Skin of body (tissue), 2 donors: ENCODE measurements around the gene TLE4. TPM values are rescaled to one million over a fixed set of nuclear protein-coding genes. Genes with fewer than 3 reads are reported as not detected.

Source experiments
- DNase-seq: peaks from one replicate; lab custom pipeline; 2025; lab: John Stamatoyannopoulos, UW
- total RNA-seq: library from RNA; depleted of rRNA; stranded (reverse); fragments of >200 nt; gene quantifications from one replicate; pipeline ENCODE4 v1.2.3, GENCODE V29; 2014

Gene TLE4
- total RNA-seq, 1 donor from 2014 or later: 21.0 TPM

DNA sequence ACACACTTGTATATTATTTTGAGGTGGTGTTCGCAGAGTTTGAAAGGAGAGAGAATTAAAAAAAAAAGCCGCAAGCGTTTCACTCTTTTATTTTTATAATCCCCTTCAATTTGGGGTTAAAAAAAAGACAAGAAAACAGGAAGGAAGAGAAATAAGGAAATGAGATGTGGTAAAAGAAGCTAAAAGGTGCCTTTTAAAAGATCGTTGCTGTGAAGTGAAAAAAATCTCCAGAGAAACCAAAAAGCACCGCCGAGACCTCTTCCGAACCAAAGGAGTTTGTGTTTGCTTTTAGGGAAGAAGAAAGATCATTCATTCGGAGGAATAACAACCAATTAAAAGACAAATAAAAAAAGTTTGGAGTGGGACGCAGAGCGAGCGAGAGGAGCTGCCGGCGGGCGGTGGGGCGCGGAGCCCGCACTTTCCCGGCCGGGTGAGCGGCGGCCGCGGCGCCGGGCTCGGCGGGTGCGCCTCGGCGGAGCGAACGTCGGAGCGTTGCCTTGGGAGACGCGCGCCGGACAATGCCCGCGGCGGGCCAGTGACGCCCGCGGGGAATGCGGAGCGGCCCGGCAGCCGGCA is 355 bp downstream of the TLE4 start:
- no peak for DNase-seq

DNA sequence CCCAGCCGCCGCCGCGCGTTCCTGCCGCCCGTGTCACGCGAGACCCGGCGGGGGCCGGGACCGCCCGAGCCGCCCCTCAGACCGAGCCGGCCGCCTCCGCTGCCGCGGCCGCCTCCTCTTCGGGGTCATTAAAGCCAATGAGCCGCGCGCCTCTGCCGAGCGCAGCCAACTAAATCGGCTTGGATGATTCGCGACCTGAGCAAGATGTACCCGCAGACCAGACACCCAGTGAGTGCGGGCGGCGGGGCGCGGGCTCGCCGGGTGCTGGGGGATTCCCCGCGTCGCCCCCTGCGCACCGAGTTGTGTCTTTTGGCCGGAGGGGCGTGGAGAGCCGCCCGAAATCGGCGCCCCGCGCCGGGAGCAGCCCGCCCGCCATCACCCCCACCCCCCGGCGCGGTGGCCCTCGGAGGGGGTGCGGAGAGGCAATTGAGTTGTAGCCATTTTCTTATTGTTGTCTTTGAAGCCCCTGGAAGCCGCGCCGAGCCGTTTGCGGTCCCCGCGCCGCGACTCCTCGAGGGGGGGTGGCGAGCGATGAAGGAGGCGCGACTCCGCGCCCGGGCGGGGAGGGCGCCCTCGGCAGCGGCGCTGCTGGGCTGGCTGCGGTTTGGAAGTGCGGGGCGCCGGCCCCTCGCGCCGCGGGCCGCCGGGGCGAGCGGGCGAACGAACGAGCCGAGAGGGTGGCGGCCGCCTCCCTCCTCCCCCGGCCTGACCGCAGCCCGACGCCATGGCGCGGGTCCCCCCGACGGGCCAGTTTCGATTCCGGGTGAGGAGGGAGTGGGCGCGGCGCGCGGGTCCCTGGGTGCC is 1.0 kb downstream of the TLE4 start:
- no peak for DNase-seq

DNA sequence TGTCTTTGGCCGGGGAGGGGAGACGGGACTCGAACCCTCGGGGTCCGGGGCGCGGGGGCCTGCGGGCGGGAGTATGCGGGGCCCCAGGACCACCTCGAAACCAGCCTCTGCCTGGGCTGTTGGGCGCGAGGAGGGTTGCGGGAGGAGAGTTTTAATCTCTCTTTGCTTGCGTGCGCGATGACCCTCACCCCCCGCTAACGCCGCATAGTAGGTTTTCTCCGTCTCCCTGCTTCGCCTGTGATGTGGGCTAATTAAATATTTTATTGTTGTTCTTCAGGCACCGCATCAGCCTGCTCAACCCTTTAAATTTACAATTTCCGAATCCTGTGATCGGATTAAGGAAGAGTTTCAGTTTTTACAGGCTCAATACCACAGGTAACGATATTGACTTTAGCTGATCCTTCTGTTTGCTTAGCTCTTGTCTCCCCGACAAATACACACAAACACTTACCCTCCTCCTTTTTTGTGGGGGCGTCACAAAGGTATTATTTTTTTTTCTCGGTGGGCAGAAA is 1.7 kb downstream of the TLE4 start:
- DNase-seq: no peak

- no peak for DNase-seq
Measured at GRCh38 chr9:79574136-79574535, 2.4 kb downstream of the TLE4 start.

GRCh38 chr9:79574781-79575180 is 3.0 kb downstream of the TLE4 start:
- no peak for DNase-seq

GRCh38 chr9:79575547-79575946 is 3.8 kb downstream of the TLE4 start:
- no peak for DNase-seq

DNA sequence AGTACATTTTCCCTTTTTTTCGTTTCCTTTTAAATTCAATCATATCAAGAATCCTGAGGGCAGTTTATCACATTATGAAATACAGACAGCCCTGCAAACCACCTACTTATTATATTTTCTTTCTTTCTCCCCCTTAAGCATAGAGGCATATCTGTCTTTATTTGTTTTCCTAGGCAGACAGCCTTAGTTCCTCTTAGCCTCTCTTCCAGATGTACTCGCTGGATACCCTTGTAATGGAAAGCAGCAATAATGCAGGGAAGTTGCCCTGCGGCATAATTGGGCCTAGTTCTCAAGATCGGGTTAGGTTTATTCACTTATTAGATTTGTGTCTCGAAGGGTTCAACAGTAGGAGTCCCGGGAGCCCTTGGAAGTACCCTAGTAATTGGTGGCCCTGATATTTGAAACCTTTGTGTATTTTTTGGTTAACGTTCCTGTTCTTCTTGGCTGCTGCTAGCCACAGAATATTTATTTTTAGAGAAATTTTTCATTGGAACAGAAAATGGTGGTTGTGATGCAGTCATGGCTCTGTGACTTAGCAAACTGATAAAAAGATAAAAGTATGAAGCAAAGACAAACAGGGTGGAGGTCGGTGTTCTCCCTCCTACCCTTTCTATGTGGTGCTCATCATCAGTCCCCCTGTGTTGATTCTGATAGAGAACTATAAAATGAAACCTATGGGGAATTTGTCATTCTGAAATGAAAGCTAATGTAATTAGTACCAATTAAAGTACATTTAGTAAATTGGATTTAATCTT is 6.4 kb downstream of the TLE4 start:
- DNase-seq: no peak

- no peak for DNase-seq
Measured at GRCh38 chr9:79578891-79579290, 7.1 kb downstream of the TLE4 start.

- DNase-seq: no peak
Measured at GRCh38 chr9:79579624-79580023, 7.9 kb downstream of the TLE4 start.

DNA sequence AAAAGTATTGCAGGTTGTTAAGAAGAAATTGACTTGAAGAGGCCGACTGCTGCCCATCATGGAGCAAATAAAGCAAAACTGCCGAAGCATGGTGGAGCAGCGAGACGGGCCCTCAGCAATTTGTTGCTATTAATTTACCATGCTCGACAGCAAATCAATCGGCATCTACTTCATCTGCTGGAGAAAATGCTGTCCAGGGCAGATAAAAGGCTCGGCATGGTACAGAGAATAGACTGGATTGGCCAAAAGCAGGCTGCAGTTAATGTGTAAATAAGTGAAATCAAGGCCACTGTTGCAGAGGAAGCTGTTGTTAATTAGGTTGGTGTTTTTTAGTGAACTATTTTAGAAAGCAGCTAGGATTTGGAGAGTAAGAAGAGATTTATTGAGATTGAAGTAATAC is 8.3 kb downstream of the TLE4 start:
- DNase-seq: no peak

GRCh38 chr9:79581388-79581787 is 9.6 kb downstream of the TLE4 start:
- peak; percentile 2 for DNase-seq

DNA sequence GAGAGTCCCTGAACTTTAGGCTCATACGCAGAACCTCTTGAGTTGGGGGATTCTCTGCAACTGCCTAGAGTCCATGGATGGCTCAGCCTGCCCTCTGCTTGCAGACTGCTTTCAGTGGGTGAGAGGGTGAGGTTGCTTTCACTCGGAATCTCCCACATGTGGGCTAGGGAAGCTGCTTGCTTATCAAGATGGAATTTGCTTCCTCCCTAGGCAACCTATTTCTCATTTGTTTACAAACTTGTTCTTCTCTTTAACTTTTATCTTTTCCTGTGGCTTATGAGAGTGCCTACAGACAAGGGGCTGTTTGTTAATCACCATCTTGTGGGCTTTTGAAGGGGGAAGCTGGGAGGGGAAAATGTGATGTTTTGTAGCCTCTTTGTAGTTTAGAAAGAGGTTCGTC is 10.0 kb downstream of the TLE4 start:
- peak; percentile 16 for DNase-seq

DNA sequence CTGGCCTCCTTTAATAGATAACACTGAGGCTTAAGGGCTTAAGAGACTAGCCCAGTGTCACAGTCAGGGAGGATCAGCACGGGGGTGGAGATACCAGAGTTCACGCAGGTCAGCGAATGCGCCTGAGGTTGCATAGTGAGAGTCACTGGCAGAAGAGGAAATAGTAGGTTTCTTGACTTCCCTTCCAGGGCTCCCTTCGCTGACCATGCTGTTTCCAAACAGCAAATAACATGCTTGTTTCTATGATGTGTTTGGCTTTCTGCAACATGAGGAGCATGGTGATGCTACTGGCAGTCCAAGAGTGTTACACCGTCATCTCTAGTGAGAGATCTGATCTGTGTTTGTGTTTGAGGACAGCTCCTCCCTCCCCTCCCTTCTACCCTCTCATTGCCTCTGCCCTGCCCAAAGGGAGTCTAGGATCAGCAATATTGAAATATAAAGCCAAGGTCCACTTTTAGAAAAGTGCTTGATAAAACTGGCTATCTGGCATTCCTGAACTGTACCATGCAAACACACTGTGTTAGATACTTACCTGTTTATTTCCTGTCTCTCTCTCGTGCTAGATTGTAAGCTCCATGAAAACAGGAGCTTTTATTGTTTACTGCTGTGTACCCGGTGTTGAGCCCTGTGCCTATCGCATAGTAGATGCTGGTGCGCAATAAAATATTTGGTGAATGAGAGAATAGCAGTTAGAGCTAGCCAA is 12.3 kb downstream of the TLE4 start:
- DNase-seq: no peak

DNA sequence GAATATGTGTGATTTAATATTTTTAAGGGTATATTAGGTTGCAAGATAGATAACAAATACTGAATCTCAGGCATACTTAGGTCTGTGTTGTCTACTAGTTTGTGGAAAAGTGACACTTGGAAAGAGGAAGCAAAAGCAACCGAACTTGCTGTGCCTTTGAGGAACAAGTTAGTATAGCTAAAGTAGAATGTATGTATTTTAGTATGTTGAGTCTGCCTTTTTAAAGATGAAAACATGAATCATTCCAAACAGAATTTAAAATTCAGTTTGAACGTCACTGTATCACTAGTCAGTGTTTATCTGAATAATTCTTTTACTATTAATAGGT is 12.9 kb downstream of the TLE4 start:
- DNase-seq: no peak

GRCh38 chr9:79588488-79589223 is 16.9 kb downstream of the TLE4 start:
- DNase-seq: no peak

DNA sequence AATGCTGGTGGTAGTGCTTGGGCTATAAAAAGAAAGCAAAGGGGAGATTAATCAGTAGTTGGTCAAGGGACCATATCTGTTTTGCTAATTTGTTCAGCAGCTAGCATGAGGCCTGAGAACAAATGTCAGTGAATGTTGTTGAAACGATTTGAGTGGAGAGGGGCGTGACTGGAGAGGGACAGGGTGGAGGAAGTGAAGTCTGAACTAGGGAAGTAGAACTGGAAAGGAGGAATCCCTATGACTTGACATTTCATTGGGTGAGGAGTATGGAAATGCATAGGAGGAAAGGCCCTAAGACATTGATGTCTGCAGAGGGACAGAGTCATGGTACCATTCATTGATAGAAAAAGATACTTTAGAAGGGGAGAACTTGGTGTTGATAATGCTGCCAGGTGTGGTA is 19.7 kb downstream of the TLE4 start:
- DNase-seq: no peak

- DNase-seq: no peak
Measured at GRCh38 chr9:79592726-79593493, 21.1 kb downstream of the TLE4 start.

- no peak for DNase-seq
Measured at GRCh38 chr9:79598562-79599345, 27.0 kb downstream of the TLE4 start.

- DNase-seq: no peak
Measured at GRCh38 chr9:79600466-79600865, 28.7 kb downstream of the TLE4 start.
